HG03469 (cell line): ENCODE data around the gene RABGAP1L.
"Not testable (repeated sequence)": the region's sequence is repeated elsewhere in the genome, so short reads cannot be mapped to it uniquely, and the experiment has no call there.

Source experiments
- ATAC-seq: cut with Tn5 transposase; IDR thresholded peaks from one replicate; pipeline ENCODE4 v1.9.1; 2021; ENCODE audit warnings: mild to moderate bottlenecking, moderate library complexity, moderate number of reproducible peaks; ENCODE audit not compliant: unreplicated experiment

The RABGAP1L gene

DNA sequence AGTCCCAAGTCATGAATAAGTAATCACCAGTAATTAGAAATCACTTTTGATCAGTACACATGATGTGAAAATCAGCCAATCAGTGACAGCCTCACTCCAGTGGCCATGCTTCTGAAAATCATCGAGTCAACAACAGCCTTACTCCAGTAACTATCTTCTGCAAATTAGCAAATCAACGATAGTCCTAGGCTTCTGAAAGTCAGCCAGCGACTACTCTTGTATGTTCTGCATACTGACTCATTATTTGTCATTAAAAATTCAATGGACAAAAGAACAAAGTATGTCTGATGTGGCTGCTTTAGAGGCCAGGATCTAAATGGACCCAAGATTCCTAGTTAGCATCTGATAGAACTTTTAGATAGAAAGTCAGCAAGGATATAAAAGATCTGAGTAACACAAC lies 391.0 kb downstream of the RABGAP1L start:
- ATAC-seq, result no peak

DNA sequence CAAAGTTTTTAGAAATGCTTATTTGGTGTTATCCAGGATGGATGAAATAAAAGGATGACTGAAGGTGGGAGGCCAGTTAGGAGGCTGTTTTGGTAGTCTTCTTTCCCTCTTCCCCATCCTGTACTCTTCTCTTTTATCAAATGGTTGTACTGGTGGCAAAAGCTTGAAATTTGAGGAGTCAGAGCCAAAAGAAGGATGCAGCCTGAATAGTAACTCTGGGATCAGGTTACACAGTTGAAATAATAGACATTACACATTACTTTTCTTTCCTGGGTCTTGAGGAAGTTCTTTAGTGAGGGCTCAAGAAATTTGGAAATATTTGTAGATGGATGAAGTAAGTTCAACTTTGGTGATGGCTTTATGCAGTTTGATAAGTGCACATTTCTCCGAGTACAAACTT lies 397.1 kb downstream of the RABGAP1L start:
- no peak for ATAC-seq

DNA sequence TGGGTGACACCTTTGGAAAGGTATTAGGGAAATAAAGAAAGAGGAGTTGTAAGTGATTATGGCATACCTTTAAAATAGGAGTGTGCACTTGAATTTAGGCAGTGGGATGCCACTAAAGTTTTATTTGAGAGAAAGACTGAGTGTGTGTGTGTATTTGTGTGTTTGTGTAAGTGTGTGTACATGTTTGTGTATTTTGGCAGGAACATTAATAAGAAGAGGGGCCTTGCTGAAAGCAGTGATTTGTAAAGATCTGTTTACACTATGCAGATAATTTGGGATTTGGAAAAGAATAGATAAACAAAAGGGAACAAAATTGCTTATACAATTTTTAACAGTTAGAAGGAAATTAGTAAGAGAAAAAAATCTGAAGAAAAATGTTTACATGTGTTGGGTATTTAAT lies 409.2 kb downstream of the RABGAP1L start:
- no peak for ATAC-seq

DNA sequence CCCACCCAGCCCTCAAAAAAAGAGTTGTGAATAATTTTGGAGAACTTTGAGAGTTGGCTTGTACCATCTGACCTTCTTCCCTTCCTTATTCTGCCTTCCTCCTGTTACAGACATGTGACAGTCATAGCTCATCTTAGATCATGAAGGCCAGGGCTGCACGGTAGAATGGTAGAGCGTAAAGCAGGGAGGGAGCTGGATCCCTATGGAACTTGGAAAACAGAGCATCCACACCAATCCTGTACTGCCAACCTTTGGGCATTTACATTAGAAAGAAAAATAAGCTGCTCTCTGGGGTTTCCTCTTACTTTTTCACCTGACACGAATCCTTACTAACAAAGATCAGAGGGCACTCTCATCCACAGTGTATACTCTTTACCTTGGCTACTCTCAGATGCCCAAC lies 409.9 kb downstream of the RABGAP1L start:
- ATAC-seq, result no peak

- no peak for ATAC-seq
These were observed 413.5 kb downstream of the RABGAP1L start for GRCh38 chr1:174572771-174573170.

- ATAC-seq, result not testable (repeated sequence)
These were observed 416.8 kb downstream of the RABGAP1L start for GRCh38 chr1:174576120-174576519.

GRCh38 chr1:174577681-174578080 lies 418.4 kb downstream of the RABGAP1L start:
- no peak for ATAC-seq

GRCh38 chr1:174580801-174581200 lies 421.5 kb downstream of the RABGAP1L start:
- no peak for ATAC-seq

DNA sequence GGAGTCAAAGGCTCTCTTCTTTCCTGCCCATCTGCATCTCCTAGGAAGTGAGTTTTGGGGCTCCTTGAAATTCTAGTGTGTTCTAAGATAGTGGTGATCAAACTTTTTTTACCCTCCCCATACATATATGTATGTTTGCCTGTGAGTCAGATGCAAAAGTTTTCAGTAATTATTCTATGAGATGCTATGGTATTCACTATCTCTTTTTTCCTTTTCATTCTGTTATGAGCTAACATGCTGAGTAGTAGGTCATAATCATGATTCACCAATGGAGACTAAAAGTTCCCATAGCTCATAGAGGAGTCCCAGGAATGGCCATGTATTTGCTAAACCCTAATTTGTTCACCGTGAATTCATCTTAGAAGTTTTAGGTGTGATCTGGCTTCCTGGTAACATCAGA lies 424.0 kb downstream of the RABGAP1L start:
- ATAC-seq, result no peak

GRCh38 chr1:174584071-174584470 lies 424.8 kb downstream of the RABGAP1L start:
- ATAC-seq, result no peak

DNA sequence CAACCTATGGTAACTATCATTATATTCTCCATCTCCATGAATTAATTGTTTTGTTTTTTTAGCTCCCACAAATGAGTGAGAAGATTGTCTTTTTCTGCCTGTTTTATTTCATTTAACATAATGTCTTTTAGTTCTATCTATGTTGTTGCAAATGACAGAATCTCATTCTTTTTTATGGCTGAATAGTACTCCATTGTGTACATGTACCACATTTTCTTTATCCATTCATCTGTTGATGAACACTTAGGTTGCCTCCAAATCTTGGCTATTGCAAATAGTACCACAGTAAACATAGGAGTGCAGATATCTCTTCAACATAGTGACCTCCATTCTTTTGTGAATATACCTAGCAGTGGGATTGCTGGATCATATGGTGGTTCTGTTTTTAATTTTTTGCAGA lies 429.3 kb downstream of the RABGAP1L start:
- ATAC-seq, result not testable (repeated sequence)

DNA sequence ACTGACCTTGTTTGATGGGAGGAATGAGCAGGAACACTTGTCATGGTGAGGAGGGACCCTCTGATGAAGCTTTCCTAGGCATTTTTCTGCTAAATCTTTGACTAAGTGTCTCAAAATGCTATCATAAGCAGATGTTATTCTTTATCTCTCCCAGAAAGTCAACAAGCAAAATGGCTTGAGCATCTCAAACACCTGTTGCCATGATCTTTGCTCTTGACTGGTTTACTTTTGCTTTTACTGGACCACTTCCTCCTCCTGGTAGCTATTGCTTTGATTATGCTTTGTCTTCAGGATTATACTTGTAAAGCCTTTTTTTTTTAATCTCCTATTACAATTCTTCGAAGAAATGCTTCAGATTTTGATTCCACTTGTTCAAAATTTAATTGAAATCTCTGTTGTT lies 445.9 kb downstream of the RABGAP1L start:
- ATAC-seq, result no peak

DNA sequence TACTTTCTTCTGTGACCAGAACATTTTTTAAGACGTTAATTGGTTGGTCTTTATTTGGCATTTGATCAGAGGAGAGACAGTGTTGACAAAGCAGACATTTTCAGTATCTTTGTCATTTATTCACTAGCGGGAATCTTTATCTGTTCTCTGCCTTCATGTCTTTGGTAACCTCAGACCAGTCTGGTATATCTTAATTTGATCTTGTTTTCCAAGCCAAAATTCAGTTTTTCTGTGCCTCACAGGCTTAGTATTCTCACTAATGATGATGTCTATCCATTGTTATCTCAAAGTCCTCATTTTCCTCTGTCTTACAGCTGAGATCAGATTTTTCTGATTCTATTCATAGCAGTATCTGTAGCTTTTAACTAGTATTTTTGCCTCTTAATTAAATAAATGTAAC lies 447.2 kb downstream of the RABGAP1L start:
- no peak for ATAC-seq

- ATAC-seq, result not testable (repeated sequence)
These were observed 458.6 kb downstream of the RABGAP1L start for GRCh38 chr1:174617905-174618304.

- no peak for ATAC-seq
These were observed 464.2 kb downstream of the RABGAP1L start for GRCh38 chr1:174623324-174624035.

DNA sequence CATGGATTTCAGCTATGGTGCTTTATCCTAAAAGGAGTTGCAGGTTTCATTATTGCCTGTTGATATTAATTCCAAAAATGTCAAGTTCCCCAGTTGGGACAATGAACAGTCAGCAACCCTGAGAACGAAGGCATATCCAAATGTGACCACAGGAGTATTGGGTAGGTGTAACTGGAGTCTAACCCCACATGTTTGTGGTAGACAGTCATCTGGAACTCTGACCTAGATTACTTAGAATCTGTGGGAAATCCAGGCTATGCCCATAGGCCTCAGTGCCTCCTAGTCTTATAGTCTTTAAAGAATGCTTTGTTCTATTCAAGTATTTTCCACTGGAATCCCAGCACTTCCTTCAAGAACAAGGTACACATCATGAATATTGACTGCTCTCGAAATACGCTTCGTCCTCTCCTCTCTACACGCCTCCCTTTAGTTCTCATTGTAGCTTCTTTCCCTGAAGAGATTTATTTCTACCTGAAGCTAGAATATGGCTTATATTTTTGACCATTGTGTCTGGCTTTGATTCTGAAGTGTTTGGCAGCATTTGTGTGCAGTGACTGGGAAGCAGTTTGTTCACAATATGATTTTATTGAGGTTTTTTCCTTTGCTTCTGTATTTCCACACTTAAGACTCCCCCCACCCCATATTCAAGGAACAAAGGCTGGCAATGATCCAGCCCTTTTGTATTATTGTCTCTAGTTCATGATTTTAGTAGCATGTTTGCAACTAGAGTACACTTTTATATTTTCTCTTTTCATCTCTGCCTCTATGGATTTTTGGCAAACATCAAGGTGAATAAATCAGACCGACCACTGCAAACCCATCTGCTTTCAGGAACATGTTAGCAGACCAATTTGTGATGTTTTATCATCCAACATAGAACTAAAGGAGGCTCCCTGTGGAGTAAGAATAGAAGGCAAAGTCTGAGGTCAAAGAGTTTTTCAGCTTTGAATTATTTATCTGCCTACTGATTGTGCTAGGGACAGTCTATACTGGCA lies 467.0 kb downstream of the RABGAP1L start:
- ATAC-seq, result no peak

- ATAC-seq, result no peak
These were observed 478.2 kb downstream of the RABGAP1L start for GRCh38 chr1:174637487-174637886.

GRCh38 chr1:174639461-174639860 lies 480.1 kb downstream of the RABGAP1L start:
- ATAC-seq, result no peak

- ATAC-seq, result no peak
These were observed 481.5 kb downstream of the RABGAP1L start for GRCh38 chr1:174640783-174641182.

- ATAC-seq, result no peak
These were observed 483.1 kb downstream of the RABGAP1L start for GRCh38 chr1:174642393-174642792.

GRCh38 chr1:174643206-174643605 lies 483.9 kb downstream of the RABGAP1L start:
- ATAC-seq, result no peak

GRCh38 chr1:174649572-174649971 lies 490.3 kb downstream of the RABGAP1L start:
- ATAC-seq, result not testable (repeated sequence)
